Neural cell (in vitro differentiated cells): ENCODE results near the gene RPS6KA1.

Source experiments
- EP300 ChIP-seq: fragments of 450-650 bp; conservative IDR thresholded peaks from 2 replicates; pipeline ENCODE4 v1.6.1; 2014; ENCODE audit warnings: antibody characterized with exemption, mild to moderate bottlenecking, moderate library complexity; ENCODE audit not compliant: poor library complexity, severe bottlenecking
- EZH2 ChIP-seq: fragments of 200-600, 300-800 bp; shearing (Covaris generic), sonication (generic); IDR thresholded peaks from 2 replicates; pipeline ENCODE4 v1.6.1; 2014; ENCODE audit warnings: antibody characterized with exemption, low read length, borderline replicate concordance, mild to moderate bottlenecking; ENCODE audit not compliant: insufficient read depth, poor library complexity, severe bottlenecking
- MXI1 ChIP-seq: fragments of 450-650 bp; conservative IDR thresholded peaks from 2 replicates; pipeline ENCODE4 v1.6.1; 2014; ENCODE audit warnings: antibody characterized with exemption, mild to moderate bottlenecking; ENCODE audit not compliant: poor library complexity, severe bottlenecking
- POLR2AphosphoS5 ChIP-seq: IDR thresholded peaks from 2 replicates; pipeline ENCODE4 v1.6.1; 2012
- RAD21 ChIP-seq: fragments of 450-650 bp; conservative IDR thresholded peaks from 2 replicates; pipeline ENCODE4 v1.6.1; 2014; ENCODE audit warnings: antibody characterized with exemption, mild to moderate bottlenecking, moderate library complexity
- REST ChIP-seq: IDR thresholded peaks from 2 replicates; pipeline ENCODE4 v1.6.1; 2012; ENCODE audit warnings: borderline replicate concordance
- TF ChIP-seq, protein P1 (sequence below): fragments of 450-650 bp; IDR thresholded peaks from 2 replicates; pipeline ENCODE4 v1.5.1; 2014; ENCODE audit warnings: antibody characterized with exemption, mild to moderate bottlenecking, moderate library complexity; ENCODE audit not compliant: poor library complexity, severe bottlenecking

- TF ChIP-seq MXI1, result no peak
- TF ChIP-seq, protein P1, sequence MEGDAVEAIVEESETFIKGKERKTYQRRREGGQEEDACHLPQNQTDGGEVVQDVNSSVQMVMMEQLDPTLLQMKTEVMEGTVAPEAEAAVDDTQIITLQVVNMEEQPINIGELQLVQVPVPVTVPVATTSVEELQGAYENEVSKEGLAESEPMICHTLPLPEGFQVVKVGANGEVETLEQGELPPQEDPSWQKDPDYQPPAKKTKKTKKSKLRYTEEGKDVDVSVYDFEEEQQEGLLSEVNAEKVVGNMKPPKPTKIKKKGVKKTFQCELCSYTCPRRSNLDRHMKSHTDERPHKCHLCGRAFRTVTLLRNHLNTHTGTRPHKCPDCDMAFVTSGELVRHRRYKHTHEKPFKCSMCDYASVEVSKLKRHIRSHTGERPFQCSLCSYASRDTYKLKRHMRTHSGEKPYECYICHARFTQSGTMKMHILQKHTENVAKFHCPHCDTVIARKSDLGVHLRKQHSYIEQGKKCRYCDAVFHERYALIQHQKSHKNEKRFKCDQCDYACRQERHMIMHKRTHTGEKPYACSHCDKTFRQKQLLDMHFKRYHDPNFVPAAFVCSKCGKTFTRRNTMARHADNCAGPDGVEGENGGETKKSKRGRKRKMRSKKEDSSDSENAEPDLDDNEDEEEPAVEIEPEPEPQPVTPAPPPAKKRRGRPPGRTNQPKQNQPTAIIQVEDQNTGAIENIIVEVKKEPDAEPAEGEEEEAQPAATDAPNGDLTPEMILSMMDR, result no peak
- no peak for TF ChIP-seq EZH2
- no peak for TF ChIP-seq POLR2AphosphoS5
- no peak for TF ChIP-seq RAD21
- TF ChIP-seq EP300, result no peak
- TF ChIP-seq REST, result no peak
Measured at GRCh38 chr1:26582836-26583460, 53.4 kb downstream of the RPS6KA1 start.
